GM19372 (cell line): Measurements from ENCODE around the gene STXBP1.

Experiments
- ATAC-seq: cut with Tn5 transposase; IDR thresholded peaks from one replicate; pipeline ENCODE4 v1.9.1; 2021; ENCODE audit warnings: mild to moderate bottlenecking, low read depth, moderate library complexity; ENCODE audit not compliant: unreplicated experiment

The STXBP1 gene

GRCh38 chr9:127644943-127645342, 32.9 kb downstream of the STXBP1 start:
- ATAC-seq, result no peak

- no peak for ATAC-seq
These were observed 35.4 kb downstream of the STXBP1 start for GRCh38 chr9:127647451-127647850.

- no peak for ATAC-seq
These were observed 38.4 kb downstream of the STXBP1 start for GRCh38 chr9:127650518-127650917.

- no peak for ATAC-seq
These were observed 39.9 kb downstream of the STXBP1 start for GRCh38 chr9:127651697-127652610.

GRCh38 chr9:127652733-127653132, 40.7 kb downstream of the STXBP1 start:
- no peak for ATAC-seq

GRCh38 chr9:127654619-127655018, 42.5 kb downstream of the STXBP1 start:
- ATAC-seq, result no peak

GRCh38 chr9:127658428-127658827, 46.4 kb downstream of the STXBP1 start:
- no peak for ATAC-seq

- ATAC-seq, result no peak
These were observed 49.0 kb downstream of the STXBP1 start for GRCh38 chr9:127660886-127661741.

GRCh38 chr9:127662617-127663016, 50.5 kb downstream of the STXBP1 start:
- no peak for ATAC-seq

- no peak for ATAC-seq
These were observed 52.2 kb downstream of the STXBP1 start for GRCh38 chr9:127664324-127664677.

- no peak for ATAC-seq
These were observed 52.8 kb downstream of the STXBP1 start for GRCh38 chr9:127664678-127665507.

GRCh38 chr9:127667127-127667844, 55.2 kb downstream of the STXBP1 start:
- no peak for ATAC-seq

- ATAC-seq, result no peak
These were observed 55.8 kb downstream of the STXBP1 start for GRCh38 chr9:127667906-127668305.

GRCh38 chr9:127673234-127673633, 61.2 kb downstream of the STXBP1 start:
- ATAC-seq, result no peak

GRCh38 chr9:127676638-127677037, 64.6 kb downstream of the STXBP1 start:
- ATAC-seq, result no peak

- no peak for ATAC-seq
These were observed 67.4 kb downstream of the STXBP1 start for GRCh38 chr9:127679506-127679905.

- no peak for ATAC-seq
These were observed 68.1 kb downstream of the STXBP1 start for GRCh38 chr9:127680226-127680625.

GRCh38 chr9:127680846-127681245, 68.8 kb downstream of the STXBP1 start:
- no peak for ATAC-seq

GRCh38 chr9:127682351-127683136, 70.5 kb downstream of the STXBP1 start:
- ATAC-seq, result no peak
